HG03108 (cell line): Measurements from ENCODE around the gene SLC38A10.

Experiments
- ATAC-seq: cut with Tn5 transposase; IDR thresholded peaks from one replicate; pipeline ENCODE4 v1.9.1; 2021; ENCODE audit warnings: moderate library complexity; ENCODE audit not compliant: unreplicated experiment

SLC38A10 gene

DNA sequence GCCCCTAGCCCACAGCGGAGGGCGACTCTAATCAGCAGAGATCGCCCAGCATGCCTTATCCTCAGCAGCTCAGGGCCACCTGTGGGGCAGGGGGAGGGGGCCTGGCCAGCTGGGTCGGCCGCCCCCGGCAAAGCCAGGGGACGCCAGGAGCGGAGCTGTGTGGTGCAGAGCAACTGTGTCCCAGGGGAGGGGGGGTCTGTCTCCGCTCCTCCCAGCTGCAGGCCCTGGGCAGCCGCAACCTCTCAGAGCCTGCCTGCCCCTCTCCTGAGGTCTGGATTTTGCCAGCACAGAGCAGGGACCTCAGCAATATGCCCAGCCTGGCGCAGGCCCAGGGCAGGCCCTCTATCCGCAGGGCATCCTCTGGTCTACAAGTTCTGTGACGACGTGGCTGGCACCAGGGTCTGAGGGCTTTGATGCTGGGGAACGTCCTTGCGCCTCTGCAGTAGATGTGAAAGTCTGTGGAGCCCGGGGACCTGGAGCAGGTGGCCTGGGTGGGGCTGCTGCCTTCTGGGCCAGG lies 36.5 kb upstream of the SLC38A10 start:
- ATAC-seq = no peak

DNA sequence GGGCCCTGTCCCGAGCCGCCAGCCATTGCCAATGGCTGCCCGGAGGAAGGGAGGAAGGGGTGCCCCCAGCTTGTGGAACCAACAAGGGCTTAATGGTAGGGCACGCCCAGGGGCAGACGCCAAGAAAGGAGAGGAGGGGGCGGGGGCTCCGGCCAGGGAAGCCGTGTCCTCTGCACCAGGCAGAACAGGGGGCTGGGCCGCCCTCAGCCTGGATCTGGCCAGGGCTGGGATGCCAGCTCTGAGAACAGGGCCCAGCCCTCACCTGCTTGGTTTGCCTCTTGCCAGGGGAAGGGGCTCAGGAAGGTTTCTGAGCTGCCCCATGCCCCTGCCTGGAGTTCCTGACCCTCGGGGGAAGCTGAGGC lies 35.8 kb upstream of the SLC38A10 start:
- ATAC-seq = no peak

DNA sequence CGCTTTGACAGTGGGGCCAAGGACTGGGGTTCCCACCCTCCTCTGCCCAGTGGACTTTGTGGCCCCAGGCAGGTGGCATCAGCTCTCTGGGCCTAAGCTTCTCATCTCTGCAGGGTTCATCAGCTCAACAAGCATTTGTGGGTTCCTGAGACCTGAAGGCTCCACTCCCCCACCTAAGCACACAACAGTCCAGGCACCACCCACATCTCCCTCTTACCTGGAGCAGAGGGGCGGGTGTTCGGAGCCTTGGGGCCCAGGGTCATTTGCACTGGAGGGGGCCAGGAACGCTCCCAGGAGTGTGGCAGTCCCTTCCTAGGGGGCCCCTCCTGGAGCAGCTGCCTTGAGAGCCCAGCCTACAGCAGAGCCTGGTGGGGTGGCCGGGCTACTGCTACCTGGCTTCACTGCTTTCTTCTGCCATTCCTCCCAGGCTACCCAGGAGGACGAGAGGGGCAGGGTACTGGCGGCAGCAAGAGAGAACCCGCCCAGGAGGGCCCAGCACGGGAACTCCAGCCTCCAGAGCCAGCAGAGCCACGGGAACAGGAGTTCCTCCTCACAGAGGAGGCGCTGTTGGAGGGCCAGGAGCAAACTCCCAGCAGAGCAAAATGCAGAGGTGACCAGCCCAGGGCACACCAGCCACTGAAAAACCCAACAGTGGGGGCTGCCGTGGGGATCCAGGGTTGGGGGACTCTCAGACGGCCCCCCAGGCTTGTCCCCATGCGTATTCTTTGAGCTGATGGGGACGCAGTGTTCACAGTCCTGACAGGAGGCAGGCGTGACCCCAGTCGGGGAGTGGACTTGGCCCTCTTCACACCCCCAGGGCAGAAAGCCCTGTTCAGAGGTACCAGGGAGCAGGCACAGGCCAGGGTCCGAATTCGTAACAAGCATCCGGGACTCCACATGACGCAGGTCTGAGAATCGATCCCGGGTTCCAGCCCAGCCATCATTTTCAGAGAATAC lies 35.1 kb upstream of the SLC38A10 start:
- ATAC-seq = no peak

DNA sequence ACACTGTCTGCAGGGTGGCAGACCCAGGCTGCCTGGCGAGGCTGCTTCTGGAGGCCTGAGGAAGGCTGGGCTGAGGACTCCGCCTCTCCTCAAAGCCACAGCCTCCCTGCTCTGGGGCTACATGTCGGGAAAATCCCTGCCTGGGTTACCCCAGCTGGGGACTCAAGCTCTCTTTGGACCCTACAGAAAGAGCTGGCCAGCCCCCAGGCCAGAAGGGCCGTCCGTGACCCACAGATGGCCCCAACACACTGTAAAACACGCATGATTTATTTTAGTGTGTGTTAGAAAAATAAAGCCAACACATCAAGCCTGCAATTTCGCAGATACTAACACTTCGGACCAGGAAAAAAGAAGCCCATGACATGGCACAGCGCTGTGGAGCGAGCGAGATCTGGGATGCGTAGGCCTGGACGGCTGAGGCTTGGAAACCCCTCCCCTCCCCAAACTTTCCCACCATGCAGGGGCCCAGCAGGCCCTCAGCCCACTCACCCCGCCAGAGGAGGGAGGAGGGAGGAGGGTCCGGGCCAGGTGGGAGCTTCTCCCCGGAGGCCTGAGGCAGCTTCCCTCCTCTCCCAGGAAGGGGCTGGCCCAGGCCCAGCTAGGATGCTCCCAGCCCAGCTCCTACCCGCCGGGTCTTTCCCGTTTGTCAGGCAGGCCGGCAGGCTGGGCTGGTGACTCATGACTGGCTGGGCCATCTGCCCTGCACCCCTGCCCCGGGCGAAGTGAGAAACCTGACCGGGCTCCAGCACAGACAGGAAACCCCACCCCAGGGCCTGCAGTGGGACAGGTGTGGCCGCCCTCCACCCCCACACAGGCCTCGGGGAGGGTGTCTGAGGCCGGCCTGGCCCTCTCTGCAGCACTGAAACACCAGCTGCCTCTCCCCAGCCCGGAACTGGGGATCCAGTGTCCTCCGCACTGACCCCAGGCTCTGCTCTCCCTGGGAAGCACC lies 34.1 kb upstream of the SLC38A10 start:
- no peak for ATAC-seq

DNA sequence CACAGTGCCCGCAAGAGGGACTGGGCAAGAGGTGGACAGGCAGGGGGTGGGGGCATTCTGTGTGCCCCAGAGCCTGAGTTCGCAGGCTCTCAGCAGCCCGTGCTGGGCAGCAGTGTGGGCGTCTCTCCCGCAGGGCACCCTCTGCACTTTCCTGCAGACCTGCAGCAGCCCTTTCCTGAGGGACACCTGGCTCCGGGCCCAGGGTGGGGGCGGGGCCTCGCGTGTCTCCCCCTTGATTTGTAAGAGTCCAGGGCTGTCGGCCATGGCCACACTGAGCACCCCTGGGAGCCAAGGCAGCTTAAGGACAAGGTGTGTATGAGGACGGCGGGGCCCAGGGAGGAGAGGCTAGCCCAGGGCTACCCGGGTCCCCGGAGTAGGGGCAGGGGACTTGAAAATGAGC lies 33.4 kb upstream of the SLC38A10 start:
- no peak for ATAC-seq

DNA sequence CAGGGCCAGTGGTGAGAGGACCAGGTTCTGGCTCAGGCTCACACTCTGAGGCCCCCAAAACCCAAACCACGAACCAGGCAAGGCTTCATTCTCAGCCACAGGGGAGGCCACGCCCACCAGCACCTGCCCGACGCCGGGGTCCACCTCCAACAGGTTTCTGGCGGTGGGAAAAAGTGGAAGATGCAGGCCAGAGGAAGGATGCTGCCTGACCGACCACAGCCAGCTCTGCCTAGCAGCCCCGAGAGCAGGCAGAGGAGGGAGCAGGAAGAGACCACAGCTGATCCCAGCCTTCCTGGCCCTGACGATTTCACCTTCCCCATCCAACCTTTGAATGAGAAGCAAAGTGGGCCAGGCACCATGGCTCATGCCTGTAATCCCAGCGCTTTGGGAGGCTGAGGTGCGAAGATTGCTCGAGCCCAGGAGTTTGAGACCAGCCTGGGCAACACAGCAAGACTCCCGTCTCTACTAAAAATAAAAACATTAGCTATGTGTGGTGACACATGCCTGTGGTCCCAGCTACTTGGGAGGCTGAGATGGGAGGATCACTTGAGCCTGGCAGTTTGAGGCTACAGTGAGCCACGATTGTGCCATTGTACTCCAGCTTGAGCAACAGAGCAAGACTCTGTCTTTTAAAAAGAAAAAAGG lies 30.7 kb upstream of the SLC38A10 start:
- no peak for ATAC-seq

DNA sequence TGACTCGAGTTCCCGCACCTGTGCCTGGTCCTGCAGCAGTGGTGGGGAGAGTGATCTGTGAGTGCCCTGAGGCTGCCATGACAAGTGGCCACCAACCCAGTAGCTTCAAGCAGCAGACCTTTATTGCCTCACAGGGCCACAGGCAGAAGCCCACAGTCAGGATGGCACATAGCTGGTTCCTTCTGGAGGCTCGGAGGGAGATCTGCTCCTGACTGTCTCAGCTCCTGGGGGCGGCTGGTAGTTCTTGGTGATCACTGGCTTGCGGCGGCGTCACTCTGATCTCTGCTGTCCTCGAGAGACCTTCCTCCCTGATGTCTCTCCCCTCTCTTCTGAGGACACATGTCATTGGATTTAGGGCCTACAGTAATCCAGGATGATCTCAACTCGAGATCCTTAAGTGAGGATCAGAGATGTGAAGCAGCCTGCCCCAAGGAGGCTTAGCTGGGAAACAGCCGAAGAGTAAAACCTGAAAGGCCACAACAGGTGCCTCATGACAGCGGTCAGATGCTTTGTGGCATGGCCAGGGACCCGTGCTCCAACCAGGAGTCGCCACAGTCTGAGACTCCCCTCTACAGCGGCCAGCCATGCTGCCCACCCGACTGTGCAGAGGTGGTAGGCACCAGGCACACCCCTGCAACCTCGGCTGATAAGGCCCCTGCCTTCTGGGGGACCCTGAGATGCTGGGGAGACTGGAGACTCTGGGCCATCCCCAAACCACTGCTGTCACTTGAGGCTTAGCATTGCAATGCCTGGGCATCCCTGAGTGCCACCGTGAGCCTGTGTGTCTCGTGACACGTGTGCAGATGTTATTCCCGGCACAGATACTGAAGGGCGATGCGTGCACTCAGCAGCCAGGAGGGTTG lies 30.0 kb upstream of the SLC38A10 start:
- ATAC-seq = no peak

DNA sequence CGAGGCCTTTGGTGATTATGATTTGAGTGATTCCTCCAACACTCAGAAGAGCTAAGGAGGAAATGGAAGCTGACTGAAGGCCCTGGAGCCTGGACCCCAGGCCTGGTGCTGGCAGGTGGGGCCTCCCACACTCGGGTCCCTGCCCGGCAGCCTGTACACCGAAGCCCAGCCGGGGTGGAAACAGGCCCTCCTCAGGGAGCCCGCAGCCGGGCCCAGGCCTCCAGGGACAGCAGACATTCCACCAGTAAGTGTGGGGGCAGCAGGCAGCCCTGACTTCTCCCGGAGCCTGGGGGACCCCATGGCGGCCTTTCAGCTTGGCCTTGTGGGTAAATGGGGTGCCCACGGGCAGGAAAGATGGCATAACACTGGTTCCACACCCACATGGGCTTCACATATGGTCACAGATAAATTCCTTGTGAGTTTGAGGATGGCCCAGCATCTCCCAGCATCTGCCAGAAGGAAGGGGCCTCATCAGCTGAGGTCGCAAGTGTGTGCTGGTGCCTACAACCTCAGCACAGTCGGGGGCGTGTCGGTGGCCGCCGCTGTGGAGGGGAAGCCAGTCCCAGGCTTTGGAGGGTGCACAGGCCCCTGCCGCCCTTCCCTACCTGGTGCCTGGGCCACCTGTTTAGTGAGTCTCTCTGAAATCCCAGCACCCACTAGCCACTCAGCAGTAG lies 29.2 kb upstream of the SLC38A10 start:
- ATAC-seq = no peak

DNA sequence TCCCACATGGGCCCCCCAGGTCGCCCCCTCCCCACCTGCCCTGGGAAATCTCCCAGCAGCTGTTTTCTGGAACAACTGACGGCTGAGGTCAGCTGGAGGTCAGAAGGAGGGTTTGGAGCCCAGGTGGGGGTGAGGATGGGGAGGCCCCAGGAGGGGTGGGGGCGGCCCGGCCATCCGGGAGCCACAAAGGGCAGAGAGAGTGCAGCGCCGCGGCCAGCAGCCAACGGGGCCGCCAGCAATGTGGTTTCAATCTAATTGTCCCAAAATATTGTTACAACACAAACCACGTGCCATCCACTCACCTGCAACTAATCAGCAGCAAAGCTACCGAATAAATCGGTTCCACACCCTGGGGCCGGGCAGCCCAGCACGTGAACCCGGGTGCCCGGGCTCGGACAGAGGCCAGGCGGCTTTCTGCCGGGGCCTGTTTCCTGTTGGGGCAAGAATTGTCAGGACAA lies 28.3 kb upstream of the SLC38A10 start:
- no peak for ATAC-seq

DNA sequence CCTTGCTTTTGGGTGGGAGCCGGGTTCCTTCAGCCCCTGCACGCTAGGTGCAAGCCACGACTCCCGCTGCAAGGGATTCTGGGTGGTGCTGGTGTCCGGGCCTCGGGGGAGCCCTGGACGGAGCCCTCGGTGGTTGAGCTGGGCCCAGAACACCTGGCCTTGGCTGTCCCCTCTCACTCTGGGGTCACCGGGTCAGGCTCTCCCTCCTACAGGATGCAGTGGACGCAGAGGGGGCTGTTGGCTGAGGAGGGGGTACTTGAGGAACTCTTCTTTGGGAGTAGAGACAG lies 27.9 kb upstream of the SLC38A10 start:
- no peak for ATAC-seq

DNA sequence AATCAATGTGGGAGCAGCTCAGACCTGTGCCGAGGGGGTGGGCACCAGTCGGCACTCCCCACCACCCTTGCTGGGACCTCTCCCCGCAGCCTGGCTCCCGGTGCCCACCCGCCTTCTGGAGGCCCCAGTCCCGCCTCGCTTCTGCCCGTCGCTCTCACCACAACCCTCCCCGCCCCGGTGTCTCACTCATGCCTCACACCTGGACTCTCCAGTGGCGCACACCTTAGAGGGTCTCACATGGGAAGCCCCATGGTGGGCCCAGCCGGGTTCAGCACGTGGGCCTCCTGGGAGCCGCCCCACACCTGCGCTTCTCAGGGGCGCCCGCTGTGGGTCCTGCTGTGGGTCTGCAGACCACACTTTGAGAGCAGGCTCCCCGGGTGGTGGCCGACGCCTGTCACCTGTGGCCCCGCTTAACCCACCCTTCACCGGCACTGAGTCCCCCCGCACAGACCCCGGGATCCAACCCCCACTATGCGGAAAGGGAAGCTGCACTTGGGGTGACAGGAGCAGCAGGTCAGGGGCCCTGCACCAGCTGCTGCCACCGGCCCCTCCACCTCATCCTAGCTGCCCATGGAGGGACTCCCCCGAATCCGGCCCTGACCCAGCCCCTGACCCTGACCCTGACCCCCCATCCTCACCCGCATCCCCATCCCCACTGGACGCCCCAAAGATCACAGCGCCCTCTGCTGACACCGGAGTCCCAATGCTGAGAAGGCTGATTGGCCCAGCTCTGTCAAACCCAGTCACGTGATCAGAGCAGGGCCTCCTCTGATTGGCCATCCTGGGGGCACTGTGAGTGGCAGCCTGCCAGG lies 27.4 kb upstream of the SLC38A10 start:
- no peak for ATAC-seq

DNA sequence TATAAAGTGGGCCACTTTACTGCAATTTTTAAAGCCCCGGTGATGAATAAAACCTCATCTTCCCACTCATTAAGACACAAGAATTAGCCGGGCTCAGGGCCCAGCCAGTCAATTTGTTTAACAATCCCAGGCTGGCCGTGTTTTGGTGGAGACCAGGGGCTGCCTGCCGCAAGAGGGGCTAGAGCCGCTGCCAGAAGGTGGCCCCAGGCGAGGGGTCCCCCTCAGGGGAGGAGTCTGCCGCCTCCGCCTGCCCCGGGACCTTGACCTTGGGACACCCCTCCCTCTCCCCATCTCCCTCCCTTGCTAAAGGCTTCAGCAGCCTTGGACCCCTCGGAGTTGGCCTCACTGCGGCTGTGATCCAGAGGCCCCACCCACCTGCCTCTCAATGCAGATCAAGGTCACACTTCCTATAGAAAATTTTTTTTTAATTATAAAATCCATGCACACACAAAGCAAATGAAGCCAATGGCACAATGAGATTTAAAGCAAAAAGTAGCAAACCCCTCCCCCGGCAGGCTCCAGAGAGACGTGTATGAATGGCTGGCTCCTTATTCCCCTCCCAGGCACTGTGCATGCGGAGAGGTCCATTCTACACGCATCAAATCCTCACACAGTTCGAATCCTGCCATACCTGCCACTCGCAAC lies 23.0 kb upstream of the SLC38A10 start:
- no peak for ATAC-seq

DNA sequence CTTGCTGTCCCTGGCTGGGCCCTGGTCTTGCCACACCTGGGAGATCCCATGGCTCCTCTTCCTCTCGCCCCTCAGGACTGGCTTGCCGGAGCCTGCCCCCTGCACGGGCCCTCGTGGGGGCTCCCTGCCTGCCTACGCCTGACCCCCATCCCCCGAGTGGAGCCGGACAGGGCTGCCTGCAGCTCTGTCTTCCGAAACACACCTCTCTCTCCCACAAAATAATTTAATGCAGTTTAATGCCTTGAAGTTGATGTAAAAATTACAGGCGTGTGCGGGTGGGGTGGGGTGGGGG lies 22.4 kb upstream of the SLC38A10 start:
- no peak for ATAC-seq

DNA sequence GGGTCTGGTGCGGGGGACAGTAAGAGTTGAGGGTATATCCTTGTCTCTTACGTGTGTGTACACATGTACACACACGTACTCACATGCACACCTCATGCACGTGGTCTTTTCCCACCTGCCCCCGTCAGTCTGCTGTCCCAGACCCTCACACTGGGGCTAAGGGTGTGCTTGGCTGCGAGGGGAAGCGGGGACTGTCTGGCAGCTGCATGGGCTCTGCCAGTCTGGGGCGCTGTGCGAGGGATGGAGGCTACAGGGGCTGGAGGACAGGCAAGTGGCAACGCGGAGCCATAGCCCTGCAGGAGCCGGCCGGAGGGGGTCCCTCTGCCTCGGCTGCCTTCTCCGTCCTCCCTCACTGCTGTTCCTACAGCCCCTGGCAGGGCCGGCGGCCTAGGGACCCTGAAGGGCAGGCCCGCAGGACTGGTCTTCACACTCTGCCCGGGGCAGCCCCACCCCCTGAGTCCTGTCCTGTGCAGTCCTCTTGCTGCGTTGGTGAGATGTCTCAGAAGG lies 20.8 kb upstream of the SLC38A10 start:
- no peak for ATAC-seq

DNA sequence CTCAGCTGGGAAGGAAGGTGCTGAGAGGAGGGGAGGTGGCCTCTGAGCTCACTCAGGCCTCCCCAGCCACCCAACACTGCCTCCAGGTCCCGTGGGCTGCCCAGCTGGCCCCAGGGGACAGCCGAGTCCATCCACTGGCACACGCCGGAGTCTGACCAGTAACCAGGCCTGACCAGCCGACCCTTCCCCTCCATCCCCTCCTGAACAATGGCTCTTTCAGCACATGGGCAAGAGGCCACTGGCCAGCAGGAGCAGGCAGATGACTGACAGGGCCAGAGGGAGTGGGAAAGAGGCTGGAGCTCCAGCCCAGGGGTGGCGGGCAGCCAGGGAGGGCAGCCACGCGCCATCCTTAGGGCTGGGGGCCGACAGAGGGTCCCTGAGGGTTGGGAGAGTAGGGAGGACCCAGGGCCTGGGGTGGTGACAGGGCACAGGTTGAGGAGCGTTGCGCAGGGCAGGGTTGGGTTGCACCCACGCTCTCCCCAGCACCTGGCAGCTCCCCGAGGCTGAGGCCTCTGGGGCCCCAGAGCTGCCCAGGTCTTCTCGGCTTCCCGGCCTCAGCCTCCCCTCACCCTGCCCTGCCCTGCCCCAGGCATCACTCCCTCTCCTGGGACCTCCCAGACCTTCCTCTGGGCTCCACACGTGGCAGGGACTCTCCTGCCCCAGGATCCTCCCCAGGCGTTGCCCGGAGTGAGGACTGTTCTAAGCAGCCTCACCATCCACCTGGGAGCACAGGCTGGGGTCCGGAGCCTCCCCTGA lies 20.2 kb upstream of the SLC38A10 start:
- ATAC-seq = no peak

DNA sequence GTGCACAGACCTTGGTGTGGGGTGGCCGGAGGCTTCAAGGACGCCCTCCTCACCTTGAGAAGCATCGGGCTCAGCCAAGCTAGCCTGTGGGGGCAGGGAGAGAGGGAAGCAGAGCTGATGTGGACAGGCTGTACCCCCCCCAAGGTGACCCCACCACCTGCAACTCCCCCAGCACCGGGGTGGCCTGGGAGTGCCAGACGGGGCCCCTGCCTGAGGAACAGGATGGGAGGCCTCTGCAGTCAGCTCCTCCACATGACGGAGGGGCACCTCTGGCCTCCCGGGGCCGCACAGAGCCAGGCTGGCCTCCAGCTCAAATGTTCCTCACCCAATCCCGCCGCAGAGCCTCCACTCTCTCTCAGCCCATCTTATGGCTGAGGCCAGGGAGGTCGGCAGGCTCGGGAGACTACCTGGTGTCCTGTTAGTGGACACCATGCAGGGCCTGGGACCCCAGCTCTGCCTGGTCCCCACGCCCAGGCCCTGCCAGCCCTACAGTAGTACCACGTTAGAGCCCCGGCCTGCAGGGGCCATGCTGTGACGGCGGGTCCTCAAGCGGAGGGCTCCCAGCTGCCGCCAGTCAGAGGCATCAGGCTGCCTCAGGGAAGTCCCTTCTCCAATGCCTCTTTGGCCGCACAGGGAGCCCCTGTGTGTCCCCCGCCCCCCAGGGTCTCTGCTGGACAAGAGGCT lies 19.4 kb upstream of the SLC38A10 start:
- ATAC-seq = no peak

DNA sequence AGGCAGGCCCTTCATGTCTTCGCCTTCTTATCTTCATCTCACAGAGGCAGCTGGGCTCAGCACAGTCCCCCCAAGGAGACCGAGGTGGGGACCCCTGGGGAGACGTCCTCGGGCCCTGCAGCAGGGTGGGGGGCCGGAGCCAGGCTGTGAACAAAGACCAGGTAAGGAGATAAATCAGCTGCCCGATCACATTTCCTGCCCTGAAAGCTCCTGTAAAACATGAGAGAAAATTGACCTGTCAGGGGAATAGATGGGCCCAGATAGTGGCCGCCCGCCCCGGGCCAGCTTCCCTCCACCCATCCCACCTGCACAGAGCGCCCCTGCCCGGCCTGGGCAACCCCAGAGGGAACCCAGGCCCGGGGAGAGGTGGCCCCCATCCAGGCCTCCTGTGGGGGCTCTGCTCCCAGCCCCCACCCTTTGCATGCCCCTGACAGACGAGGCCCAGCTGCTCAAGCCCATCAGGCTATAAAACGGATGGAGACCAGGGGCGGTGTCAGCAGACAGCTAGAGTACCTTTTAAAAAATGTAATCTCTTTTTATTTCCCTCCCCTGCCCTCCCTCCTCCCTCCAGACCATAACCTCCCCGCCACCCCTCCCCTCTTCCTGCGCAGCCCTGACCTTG lies 18.8 kb upstream of the SLC38A10 start:
- ATAC-seq = no peak
